NCI-H446 (cell line): ENCODE results near the gene EMP2.
"Not testable (repeated sequence)": the region's sequence is repeated elsewhere in the genome, so short reads cannot be mapped to it uniquely, and the experiment has no call there.

Source experiments
- DNase-seq, 2 experiments: peaks; one replicate each; lab custom pipeline; 2025; lab: John Stamatoyannopoulos, UW

Gene EMP2

GRCh38 chr16:10578474-10579316, 1.7 kb downstream of the EMP2 start:
- no peak for DNase-seq

- no peak for DNase-seq
Measured at GRCh38 chr16:10577305-10578202, 2.8 kb downstream of the EMP2 start.

DNA sequence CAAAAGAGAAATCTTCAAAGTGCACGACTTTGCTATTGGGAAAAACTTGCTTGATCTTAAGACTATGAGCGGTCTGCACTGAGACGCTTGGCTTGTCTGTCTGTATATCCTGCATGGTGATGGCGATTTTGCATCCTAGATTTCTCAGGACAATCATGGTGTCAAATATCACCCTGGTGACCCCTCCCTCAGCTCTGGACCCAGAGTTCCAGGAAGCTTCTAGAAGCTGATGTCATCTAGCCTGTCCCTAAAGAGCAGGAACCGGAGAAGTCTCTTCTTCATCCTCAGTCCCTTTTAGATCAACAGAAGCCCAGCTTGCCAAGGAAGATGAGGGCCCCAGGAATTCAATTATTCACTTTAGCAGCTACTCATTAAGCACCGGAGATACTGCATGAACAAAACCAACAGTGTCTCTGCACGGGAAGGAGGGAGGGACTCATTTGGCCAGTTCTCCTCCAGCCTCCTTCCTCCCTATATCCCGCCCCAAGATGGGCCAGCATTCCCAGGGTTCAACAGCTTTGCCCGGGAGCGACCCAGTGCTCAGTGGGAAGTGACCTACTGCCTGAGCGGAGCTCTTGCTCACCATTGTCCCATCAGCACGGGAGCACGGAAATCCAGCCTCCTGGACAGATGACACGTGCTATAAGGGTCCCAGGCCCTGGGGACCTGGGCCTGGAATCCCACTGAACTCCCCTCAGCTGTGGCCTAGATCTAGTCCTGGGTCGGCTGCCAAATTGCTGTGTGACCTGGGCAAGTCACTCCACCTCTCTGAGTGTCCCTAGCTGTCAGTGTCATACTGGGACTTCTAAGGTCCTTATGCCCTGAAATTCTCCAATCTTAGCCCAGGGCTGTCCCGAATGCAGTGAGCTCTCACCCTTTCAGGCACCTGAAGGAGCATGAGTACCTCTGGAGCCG, 3.8 kb downstream of the EMP2 start:
- no peak for DNase-seq

DNA sequence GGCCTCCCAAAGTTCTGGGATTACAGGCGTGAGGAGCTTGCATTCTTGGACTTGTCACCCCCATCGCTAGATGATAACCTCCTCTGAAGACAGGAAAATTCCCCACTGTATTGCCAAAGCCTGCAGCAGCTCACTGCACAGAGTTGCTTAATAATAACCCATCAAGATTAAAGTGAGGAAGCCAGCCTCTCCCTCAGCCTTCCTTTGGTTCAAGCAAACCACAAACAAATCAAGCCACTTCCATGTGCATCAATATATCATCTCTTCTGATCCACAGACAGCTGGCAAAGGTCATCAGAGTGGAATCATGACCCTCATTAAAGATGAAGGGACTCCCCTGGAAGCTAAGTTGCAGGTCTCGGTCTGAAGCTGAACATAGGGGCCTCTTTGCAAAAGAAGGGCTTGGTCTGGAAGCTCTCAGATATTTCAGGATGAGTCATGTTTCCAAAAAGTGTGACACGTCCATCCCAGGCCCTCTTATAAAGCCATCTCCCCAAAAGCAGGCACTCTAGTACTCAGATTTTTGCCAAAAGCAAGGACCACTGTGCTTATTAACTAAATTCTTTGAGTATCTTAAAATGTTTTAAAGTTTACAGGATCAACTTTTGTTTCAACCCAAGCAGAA, 4.8 kb downstream of the EMP2 start:
- no peak for DNase-seq

DNA sequence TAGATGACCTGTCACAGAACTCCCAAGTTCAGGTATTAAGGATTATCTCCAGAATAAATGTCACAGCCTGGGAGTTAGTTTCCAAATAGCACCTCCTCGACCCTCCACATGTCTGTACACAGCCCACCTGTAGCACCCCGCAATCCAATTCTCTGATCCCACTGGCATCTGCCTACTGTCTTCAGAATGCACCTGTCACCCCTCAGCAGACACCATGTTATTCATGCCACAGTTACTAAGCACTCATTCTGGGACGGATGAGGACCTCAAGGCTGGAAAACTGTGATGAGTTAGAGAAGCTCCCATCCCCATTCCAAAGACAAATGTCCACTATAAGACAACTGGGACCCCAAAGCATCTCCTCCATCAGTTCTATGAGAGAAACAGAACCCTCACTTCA, 7.8 kb downstream of the EMP2 start:
- no peak for DNase-seq

DNA sequence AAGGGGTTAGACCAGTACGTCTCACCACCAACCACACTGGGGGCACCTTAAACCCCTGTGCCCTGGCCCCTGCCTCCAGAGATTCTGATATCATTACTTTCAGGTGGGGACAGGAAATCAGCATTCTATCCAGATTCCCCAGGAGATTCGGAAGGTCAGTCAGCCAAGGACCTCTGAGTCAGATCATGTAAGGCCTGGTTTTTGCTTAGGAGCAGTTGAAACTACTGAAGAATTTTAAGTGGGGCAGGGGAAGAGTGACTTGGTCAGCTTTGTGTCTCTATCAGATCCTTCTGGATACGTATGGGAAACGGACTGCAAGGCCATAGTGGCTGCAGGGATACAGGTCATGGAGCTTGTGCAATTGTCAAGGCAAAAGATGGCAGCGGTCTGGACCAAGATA, 9.0 kb downstream of the EMP2 start:
- DNase-seq: no peak

DNA sequence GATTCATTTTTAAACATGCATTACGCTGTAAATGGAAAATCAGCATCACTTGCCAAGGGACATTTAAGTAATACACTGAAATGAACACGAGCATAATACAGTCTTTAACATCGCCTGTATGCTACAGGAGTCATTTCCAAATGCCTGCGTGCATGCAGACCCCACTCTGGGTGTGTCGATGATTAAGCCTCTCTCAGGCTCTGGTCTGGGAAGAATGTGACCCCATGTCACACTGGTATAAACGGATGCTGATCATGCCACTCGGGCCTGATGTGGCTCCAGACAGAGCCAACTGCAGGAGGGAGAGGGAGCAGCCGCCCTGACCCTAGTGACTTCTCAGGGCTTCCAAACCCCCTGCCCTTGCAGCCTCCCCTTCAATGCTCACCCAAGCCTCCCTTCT, 10.8 kb downstream of the EMP2 start:
- DNase-seq: no peak

DNA sequence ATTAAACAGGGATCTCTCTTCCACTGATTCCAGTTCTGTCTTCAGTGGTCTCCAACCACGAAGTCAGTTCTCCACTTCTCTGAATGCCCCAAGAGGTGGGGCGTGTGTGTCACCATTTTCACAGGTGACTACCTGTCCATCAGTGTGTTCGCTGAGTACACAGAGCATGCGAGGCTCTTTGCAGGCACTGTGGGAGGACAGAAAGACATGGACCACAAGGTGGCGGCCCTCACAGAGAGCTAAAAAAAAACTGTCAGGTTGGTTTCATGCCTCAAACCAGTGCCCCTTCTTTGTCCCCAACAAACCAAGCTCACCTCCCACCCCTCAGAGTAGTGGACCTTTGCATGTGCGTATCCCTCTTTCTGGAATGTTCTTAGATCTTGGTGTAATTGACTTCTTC, 13.8 kb downstream of the EMP2 start:
- no peak for DNase-seq

DNA sequence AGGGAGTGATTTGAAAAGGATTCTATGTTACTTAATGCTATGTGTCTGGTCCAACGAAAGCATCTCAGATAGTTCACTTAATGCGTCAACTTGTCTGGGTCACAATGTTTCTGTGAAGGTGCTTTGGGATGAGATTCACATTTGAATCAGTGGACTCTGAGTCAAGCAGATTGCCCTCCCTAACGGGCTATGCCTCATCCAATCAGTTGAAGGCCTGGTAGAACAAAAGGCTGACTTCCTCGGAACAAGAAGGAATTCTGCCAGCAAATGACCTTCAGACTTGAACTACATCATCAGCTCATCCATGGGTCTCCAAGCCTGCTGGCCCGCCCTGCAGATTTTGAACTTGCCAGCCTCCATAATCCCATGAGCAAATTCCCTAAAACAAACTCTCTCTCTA, 15.2 kb downstream of the EMP2 start:
- no peak for DNase-seq

GRCh38 chr16:10564591-10564990, 15.8 kb downstream of the EMP2 start:
- no peak for DNase-seq

GRCh38 chr16:10562361-10562899, 18.0 kb downstream of the EMP2 start:
- no peak for DNase-seq

- DNase-seq: no peak
Measured at GRCh38 chr16:10561425-10561824, 19.0 kb downstream of the EMP2 start.

DNA sequence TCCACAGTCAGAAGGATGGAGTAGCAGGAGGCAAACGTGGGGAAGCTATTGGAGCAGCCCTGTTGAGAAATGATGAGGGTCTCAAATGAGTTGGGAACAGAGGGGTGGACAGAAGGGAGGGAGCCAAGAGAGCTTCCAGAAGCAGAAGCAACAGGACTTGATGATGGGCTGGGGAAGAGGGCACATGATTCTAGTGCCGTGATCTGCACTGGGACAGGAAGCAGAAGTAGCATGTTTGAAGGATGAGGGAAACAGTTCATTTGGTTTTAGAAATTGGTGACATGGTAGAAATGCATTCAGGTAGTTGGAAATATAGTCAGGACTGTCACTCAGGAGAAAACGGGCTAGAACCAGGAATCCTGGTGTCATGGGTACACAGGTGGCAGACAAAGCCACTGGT, 19.4 kb downstream of the EMP2 start:
- no peak for DNase-seq

GRCh38 chr16:10559792-10560191, 20.6 kb downstream of the EMP2 start:
- not testable (repeated sequence) for DNase-seq

DNA sequence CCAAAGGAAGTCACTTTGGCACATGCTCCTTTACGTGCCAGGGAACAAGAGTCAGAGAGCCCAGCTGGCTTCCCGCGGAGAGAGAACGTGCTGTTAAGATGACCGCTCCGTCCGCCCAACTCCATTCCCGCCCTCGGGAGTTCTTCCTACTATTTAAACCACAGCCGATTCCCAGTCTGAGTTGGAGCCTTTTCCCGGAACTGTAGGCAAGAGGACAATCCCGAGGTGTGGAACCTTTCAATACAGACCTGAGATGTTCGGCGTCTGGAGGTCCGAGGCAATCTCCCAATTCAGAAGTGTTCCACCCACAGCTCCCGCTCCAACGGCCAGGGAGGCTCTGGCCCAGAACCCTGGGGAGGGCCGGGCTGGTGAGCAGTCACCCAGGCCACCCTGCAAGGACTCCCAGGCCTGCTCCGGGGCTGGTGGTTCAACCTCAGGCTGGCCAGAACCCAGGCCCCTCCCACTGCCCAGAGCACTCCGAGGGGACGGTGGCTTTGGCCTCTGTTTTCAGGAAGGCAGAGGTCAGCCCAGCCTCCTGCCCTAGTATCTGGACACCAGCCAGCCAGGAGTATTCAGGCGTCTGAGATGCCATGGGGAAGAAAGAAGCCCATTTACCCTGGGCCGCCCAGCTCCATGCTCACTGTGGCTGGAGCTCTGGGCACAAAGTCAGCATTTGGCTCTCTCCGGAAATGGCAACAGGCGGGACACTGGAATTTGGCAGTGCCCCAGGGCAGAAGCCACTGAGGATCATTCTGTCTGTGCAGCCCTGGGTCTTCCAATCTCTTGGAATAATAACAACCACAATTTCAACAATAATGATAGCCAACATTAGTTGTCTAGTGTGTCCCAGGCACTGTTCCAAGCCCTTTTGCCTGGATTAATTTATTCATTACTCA, 21.4 kb downstream of the EMP2 start:
- no peak for DNase-seq

GRCh38 chr16:10558305-10558704, 22.1 kb downstream of the EMP2 start:
- DNase-seq: no peak

DNA sequence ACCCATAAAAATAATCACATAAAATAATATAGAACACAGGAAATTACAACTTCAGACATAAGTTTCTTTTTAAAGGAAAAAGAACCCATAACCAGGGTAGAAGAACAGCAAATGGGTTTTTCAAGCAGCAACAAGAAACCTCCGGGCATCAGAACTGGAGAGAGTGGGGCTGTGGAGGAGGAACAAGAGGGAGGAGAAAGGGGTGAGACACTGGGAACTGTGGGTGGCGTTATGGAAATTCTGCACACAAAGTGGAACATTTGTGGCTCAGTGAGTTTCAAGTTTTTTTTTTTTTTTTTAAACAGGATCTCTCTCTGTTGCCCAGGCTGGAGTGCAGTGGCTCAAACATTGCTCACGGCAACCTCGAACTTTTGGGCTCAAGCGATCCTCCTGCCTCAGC, 22.6 kb downstream of the EMP2 start:
- no peak for DNase-seq

- no peak for DNase-seq
Measured at GRCh38 chr16:10556236-10556635, 24.2 kb downstream of the EMP2 start.

GRCh38 chr16:10554569-10554968, 25.8 kb downstream of the EMP2 start:
- DNase-seq: no peak

DNA sequence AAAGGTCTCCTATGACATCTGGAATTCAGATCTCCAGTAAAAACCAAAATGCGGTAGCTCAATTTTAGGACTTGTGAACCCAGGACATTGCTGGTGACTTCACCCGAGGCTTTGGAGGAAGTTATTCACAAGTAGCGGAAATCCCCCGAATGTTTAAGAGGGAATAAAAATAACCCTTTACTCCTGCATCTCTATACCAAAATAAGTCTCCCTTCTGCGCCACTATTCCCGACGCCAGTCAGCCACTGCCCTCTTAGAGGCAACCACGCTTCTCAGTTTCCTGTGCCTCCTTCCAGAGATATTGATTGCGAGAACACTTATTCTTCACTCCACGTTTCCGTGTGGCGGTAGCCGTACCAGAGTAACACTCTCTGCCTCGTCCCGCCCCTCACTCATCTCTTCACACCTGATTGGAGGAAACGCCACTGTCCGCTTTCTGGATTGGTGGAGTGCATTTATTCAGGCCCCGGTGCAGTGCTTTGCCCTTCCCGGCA, 27.4 kb downstream of the EMP2 start:
- DNase-seq: no peak
